ENCODE results near the gene PURA. TPM values are rescaled to one million over a fixed set of nuclear protein-coding genes. Genes with fewer than 3 reads are reported as not detected.

Gene PURA
- total and polyA plus RNA-seq, 2 of the 4 experiments (the other 2 are of a cell fraction), result 3.8 to 5.6 TPM

DNA sequence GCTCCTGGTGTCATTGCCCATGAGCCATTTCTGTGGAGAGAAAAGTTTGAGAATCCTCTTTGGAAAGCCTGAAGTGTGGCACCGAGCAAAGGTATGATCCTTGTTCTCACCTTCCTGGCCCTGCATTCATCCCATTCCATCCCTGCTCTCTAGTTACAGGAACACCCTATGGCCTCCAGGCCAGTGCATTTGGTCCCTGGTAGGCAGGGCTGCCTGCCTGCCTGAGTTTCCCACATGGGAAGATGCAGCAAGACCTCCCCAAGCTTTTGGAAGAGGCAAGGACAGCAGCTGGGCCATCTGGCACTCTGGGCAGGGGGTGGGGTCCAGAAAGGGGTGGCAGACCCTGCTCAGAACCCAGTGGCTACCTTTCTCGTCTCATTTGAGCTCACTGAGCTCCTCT lies 36.3 kb downstream of the PURA start:
- DNase-seq (no peak), ATAC-seq (ENCODE audit: low read depth) (no peak)
- no peaks in the 10 kb centered on the region for H3K9me3 ChIP-seq (ENCODE audit: control insufficient read depth, insufficient read depth, low read length)
- H3K4ac ChIP-seq (ENCODE audit: low read depth, low read length), result no peak overlapping the region
- H3K27ac ChIP-seq (ENCODE audit: insufficient read depth, low read length), result no peak overlapping the region
- BruUV-seq (replicated peaks), result no TSS peak
- no peak overlapping the region for H3K4me2 ChIP-seq (ENCODE audit: low read depth, low read length)
- H3K23ac ChIP-seq (ENCODE audit: low read depth, low read length), result no peak overlapping the region
- H2BK5ac ChIP-seq (ENCODE audit: low read depth, low read length, poor library complexity, severe bottlenecking), result no peak overlapping the region
- no peak overlapping the region for H3K18ac ChIP-seq (ENCODE audit: low read depth, low read length)
- dilution Hi-C loops (cut with HindIII; ENCODE audit: low sequenced_read_pairs, unreplicated experiment), result no loop called here
- no peak overlapping the region for H2AFZ ChIP-seq (replicated peaks; ENCODE audit: low read length, poor library complexity)
- no peaks in the 10 kb centered on the region; the same call in 1 of the 2 replicates for H3K4me1 ChIP-seq (ENCODE audit: control insufficient read depth, insufficient read depth, low read length)
- CTCF ChIA-PET, result interaction anchor here (0.6 kb wide), 1 partner anchor 76 kb away, joined by 4 read pairs; no protein-coding TSS in a partner anchor
- no peak overlapping the region for H2BK15ac ChIP-seq (ENCODE audit: low read depth, low read length)
- no peak overlapping the region for H3K9ac ChIP-seq (ENCODE audit: low read depth, low read length)
- H3K56ac ChIP-seq (ENCODE audit: extremely low read depth, insufficient read depth, low read length), result no peak overlapping the region
- no peak overlapping the region for H2BK20ac ChIP-seq (ENCODE audit: low read depth, low read length)
- no peak overlapping the region for H2BK120ac ChIP-seq (ENCODE audit: low read depth, low read length)
- TF ChIP-seq, protein P1, sequence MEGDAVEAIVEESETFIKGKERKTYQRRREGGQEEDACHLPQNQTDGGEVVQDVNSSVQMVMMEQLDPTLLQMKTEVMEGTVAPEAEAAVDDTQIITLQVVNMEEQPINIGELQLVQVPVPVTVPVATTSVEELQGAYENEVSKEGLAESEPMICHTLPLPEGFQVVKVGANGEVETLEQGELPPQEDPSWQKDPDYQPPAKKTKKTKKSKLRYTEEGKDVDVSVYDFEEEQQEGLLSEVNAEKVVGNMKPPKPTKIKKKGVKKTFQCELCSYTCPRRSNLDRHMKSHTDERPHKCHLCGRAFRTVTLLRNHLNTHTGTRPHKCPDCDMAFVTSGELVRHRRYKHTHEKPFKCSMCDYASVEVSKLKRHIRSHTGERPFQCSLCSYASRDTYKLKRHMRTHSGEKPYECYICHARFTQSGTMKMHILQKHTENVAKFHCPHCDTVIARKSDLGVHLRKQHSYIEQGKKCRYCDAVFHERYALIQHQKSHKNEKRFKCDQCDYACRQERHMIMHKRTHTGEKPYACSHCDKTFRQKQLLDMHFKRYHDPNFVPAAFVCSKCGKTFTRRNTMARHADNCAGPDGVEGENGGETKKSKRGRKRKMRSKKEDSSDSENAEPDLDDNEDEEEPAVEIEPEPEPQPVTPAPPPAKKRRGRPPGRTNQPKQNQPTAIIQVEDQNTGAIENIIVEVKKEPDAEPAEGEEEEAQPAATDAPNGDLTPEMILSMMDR (conservative IDR thresholded peaks at IDR 0.05; ENCODE audit: low read depth, low read length), result no peak
- TF ChIP-seq FOS (IDR thresholded peaks at IDR 0.05; ENCODE audit: low read depth, low read length) (no peak), CEBPB (IDR thresholded peaks at IDR 0.05; ENCODE audit: low read depth, low read length) (no peak), CHD1 (IDR thresholded peaks at IDR 0.05; ENCODE audit: low read depth, low read length) (no peak), NFE2L2 (IDR thresholded peaks at IDR 0.05; ENCODE audit: low read depth, low read length) (no peak)
- 0 out of 2 replicates have a peak, but pooled peaks cover 3% of the 10 kb centered on the region for H3K9me1 ChIP-seq (ENCODE audit: insufficient read depth, low read length)
- no peak overlapping the region for H2AK5ac ChIP-seq (ENCODE audit: low read depth, low read length)
- peaks cover 21% of the 10 kb centered on the region for H4K20me1 ChIP-seq (ENCODE audit: insufficient read depth, low read length)
- no peak overlapping the region for H3K14ac ChIP-seq (replicated peaks; ENCODE audit: low read depth, low read length)
- H4K91ac ChIP-seq (ENCODE audit: insufficient read depth, low read depth, low read length), result no peak overlapping the region
- H3K36me3 ChIP-seq (ENCODE audit: control insufficient read depth, insufficient read depth, low read length), result no peaks in the 10 kb centered on the region
- H3K79me1 ChIP-seq (ENCODE audit: low read depth in 1 of 2, low read length in 2 of 2), result peaks cover 3 to 12% of the 10 kb centered on the region in 2 experiments; a peak in 3 of 4 replicates
- no peaks in the 10 kb centered on the region; the same call in 1 of the 2 replicates for H3K27me3 ChIP-seq (ENCODE audit: control insufficient read depth, insufficient read depth, low read length)
- intact Hi-C loops (cut with micrococcal nuclease), result no loop called here
- H4K8ac ChIP-seq (ENCODE audit: low read depth in 2 of 2, low read length in 2 of 2), result no peak overlapping the region
- no CpG with 5 or more reads among the region's 2 CpGs for WGBS, 2 experiments (ENCODE audit: extremely low coverage in 2 of 2, insufficient read length in 1 of 2)
- H4K5ac ChIP-seq (ENCODE audit: low read depth, low read length), result no peak overlapping the region
- H2AK9ac ChIP-seq (replicated peaks; ENCODE audit: low read depth, low read length, poor library complexity), result no peak overlapping the region
- in situ Hi-C loops (cut with MboI; ENCODE audit: low sequenced_read_pairs), result no loop called here
- POLR2A ChIA-PET (ENCODE audit: unreplicated experiment), result no interaction called here
- no peak overlapping the region for H3K4me3 ChIP-seq (ENCODE audit: insufficient read depth, low read depth, low read length)
